NCI-H128 (cell line): ENCODE measurements around the gene RET.

Experiments
- DNase-seq: peaks from one replicate; lab custom pipeline; 2025; ENCODE audit not compliant: unreplicated experiment; lab: John Stamatoyannopoulos, UW

Gene RET

GRCh38 chr10:43061760-43062159 lies 15.1 kb upstream of the RET start:
- no peak for DNase-seq

- no peak for DNase-seq
Measured at GRCh38 chr10:43062402-43063160, 14.3 kb upstream of the RET start.

- DNase-seq = no peak
Measured at GRCh38 chr10:43064331-43065075, 12.4 kb upstream of the RET start.

- DNase-seq = no peak
Measured at GRCh38 chr10:43065234-43065633, 11.6 kb upstream of the RET start.

- no peak for DNase-seq
Measured at GRCh38 chr10:43065761-43066160, 11.1 kb upstream of the RET start.

- no peak for DNase-seq
Measured at GRCh38 chr10:43066481-43066880, 10.4 kb upstream of the RET start.

GRCh38 chr10:43067391-43068135 lies 9.3 kb upstream of the RET start:
- DNase-seq = no peak

GRCh38 chr10:43068136-43068395 lies 8.8 kb upstream of the RET start:
- no peak for DNase-seq

GRCh38 chr10:43068471-43069210 lies 8.2 kb upstream of the RET start:
- no peak for DNase-seq

- no peak for DNase-seq
Measured at GRCh38 chr10:43069211-43069515, 7.7 kb upstream of the RET start.

- no peak for DNase-seq
Measured at GRCh38 chr10:43069579-43069978, 7.3 kb upstream of the RET start.

- no peak for DNase-seq
Measured at GRCh38 chr10:43070121-43071085, 6.5 kb upstream of the RET start.

GRCh38 chr10:43071865-43072650 lies 4.8 kb upstream of the RET start:
- DNase-seq = no peak

GRCh38 chr10:43073191-43073590 lies 3.7 kb upstream of the RET start:
- no peak for DNase-seq

- DNase-seq = no peak
Measured at GRCh38 chr10:43073721-43074120, 3.1 kb upstream of the RET start.

- no peak for DNase-seq
Measured at GRCh38 chr10:43074409-43074808, 2.5 kb upstream of the RET start.

- no peak for DNase-seq
Measured at GRCh38 chr10:43074827-43075611, 1.9 kb upstream of the RET start.

- no peak for DNase-seq
Measured at GRCh38 chr10:43075612-43076003, 1.3 kb upstream of the RET start.

- no peak for DNase-seq
Measured at GRCh38 chr10:43076311-43076875, 476 bp upstream of the RET start.
